Effector memory CD4-positive, alpha-beta T cell (primary cell): ENCODE results near the gene CDKL2.

Experiments used
- DNase-seq, 3 donors: peaks; one replicate each; pipeline ENCODE4 v3.0.0-alpha.2; 2020
- H3K27ac ChIP-seq: 2 replicates; pipeline ENCODE4 v1.7.0; 2013; ENCODE audit warnings: mild to moderate bottlenecking, low read length, moderate library complexity; ENCODE audit not compliant: insufficient read depth, poor library complexity, severe bottlenecking
- H3K27me3 ChIP-seq: replicated peaks from 2 replicates; pipeline ENCODE4 v1.7.0; 2013; ENCODE audit warnings: mild to moderate bottlenecking, low read length; ENCODE audit not compliant: insufficient read depth, control insufficient read depth, poor library complexity, severe bottlenecking
- H3K36me3 ChIP-seq: 2 replicates; pipeline ENCODE4 v1.7.0; 2013; ENCODE audit warnings: mild to moderate bottlenecking, low read length, moderate library complexity; ENCODE audit not compliant: control insufficient read depth, insufficient read depth
- H3K4me1 ChIP-seq: 2 replicates; pipeline ENCODE4 v1.7.0; 2013; ENCODE audit warnings: low read length, mild to moderate bottlenecking; ENCODE audit not compliant: control insufficient read depth, insufficient read depth, poor library complexity, severe bottlenecking
- H3K4me3 ChIP-seq: 2 replicates; pipeline ENCODE4 v1.7.0; 2013; ENCODE audit warnings: low read length, low read depth, mild to moderate bottlenecking; ENCODE audit not compliant: insufficient read depth, poor library complexity, severe bottlenecking
- H3K9me3 ChIP-seq: 2 replicates; pipeline ENCODE4 v1.7.0; 2013; ENCODE audit warnings: mild to moderate bottlenecking, low read length, moderate library complexity; ENCODE audit not compliant: control insufficient read depth

Gene CDKL2

GRCh38 chr4:75623026-75623425 lies 7.3 kb downstream of the CDKL2 start:
- Histone ChIP-seq H3K36me3 (no peaks in the 10 kb centered on the region), H3K4me3 (no peak overlapping the region), H3K9me3 (no peaks in the 10 kb centered on the region), H3K27me3 (no peaks in the 10 kb centered on the region), H3K27ac (no peak overlapping the region), H3K4me1 (no peaks in the 10 kb centered on the region)
- no peak for DNase-seq

- H3K4me3 ChIP-seq = no peak overlapping the region
- H3K27me3 ChIP-seq = no peaks in the 10 kb centered on the region
- no peak for DNase-seq
- no peaks in the 10 kb centered on the region for H3K36me3 ChIP-seq
- H3K9me3 ChIP-seq = no peaks in the 10 kb centered on the region
- H3K27ac ChIP-seq = no peak overlapping the region
- H3K4me1 ChIP-seq = no peaks in the 10 kb centered on the region
Observed at GRCh38 chr4:75621715-75622114, 8.6 kb downstream of the CDKL2 start.

- DNase-seq = no peak
- Histone ChIP-seq H3K36me3 (no peaks in the 10 kb centered on the region), H3K4me3 (no peak overlapping the region), H3K9me3 (no peaks in the 10 kb centered on the region), H3K27me3 (no peaks in the 10 kb centered on the region), H3K4me1 (no peaks in the 10 kb centered on the region), H3K27ac (no peak overlapping the region)
Observed at GRCh38 chr4:75612306-75612705, 18.0 kb downstream of the CDKL2 start.

GRCh38 chr4:75605928-75606327 lies 24.4 kb downstream of the CDKL2 start:
- Histone ChIP-seq H3K27ac (no peak overlapping the region), H3K9me3 (no peaks in the 10 kb centered on the region), H3K27me3 (no peaks in the 10 kb centered on the region), H3K4me1 (no peaks in the 10 kb centered on the region), H3K36me3 (no peaks in the 10 kb centered on the region), H3K4me3 (no peak overlapping the region)
- DNase-seq = no peak

GRCh38 chr4:75599647-75600046 lies 30.7 kb downstream of the CDKL2 start:
- DNase-seq = no peak
- Histone ChIP-seq H3K36me3 (no peaks in the 10 kb centered on the region), H3K4me3 (no peak overlapping the region), H3K27me3 (no peaks in the 10 kb centered on the region), H3K4me1 (no peaks in the 10 kb centered on the region), H3K9me3 (no peaks in the 10 kb centered on the region), H3K27ac (no peak overlapping the region)

- H3K27ac ChIP-seq = no peak overlapping the region
- no peaks in the 10 kb centered on the region for H3K9me3 ChIP-seq
- no peak for DNase-seq
- H3K36me3 ChIP-seq = no peaks in the 10 kb centered on the region
- no peaks in the 10 kb centered on the region for H3K27me3 ChIP-seq
- H3K4me1 ChIP-seq = no peaks in the 10 kb centered on the region
- no peak overlapping the region for H3K4me3 ChIP-seq
Observed at GRCh38 chr4:75598390-75598789, 31.9 kb downstream of the CDKL2 start.

- Histone ChIP-seq H3K9me3 (no peaks in the 10 kb centered on the region), H3K4me1 (no peaks in the 10 kb centered on the region), H3K4me3 (no peak overlapping the region), H3K27me3 (no peaks in the 10 kb centered on the region), H3K27ac (no peak overlapping the region), H3K36me3 (no peaks in the 10 kb centered on the region)
- DNase-seq = no peak
Observed at GRCh38 chr4:75596061-75596460, 34.3 kb downstream of the CDKL2 start.

GRCh38 chr4:75593393-75593792 lies 36.9 kb downstream of the CDKL2 start:
- Histone ChIP-seq H3K4me3 (no peak overlapping the region), H3K27me3 (peaks cover 3% of the 10 kb centered on the region), H3K4me1 (no peaks in the 10 kb centered on the region), H3K36me3 (no peaks in the 10 kb centered on the region), H3K9me3 (no peaks in the 10 kb centered on the region), H3K27ac (no peak overlapping the region)
- no peak for DNase-seq

- Histone ChIP-seq H3K4me3 (no peak overlapping the region), H3K4me1 (no peaks in the 10 kb centered on the region), H3K36me3 (no peaks in the 10 kb centered on the region), H3K27me3 (peaks cover 3% of the 10 kb centered on the region), H3K9me3 (no peaks in the 10 kb centered on the region), H3K27ac (no peak overlapping the region)
- DNase-seq = no peak
Observed at GRCh38 chr4:75584067-75584466, 46.3 kb downstream of the CDKL2 start.

- H3K9me3 ChIP-seq = no peaks in the 10 kb centered on the region
- H3K27ac ChIP-seq = no peak overlapping the region
- no peaks in the 10 kb centered on the region for H3K4me1 ChIP-seq
- no peak overlapping the region for H3K4me3 ChIP-seq
- H3K27me3 ChIP-seq = no peaks in the 10 kb centered on the region
- no peaks in the 10 kb centered on the region for H3K36me3 ChIP-seq
- no peak for DNase-seq
Observed at GRCh38 chr4:75567725-75568124, 62.6 kb downstream of the CDKL2 start.

- no peaks in the 10 kb centered on the region for H3K27me3 ChIP-seq
- no peak overlapping the region for H3K27ac ChIP-seq
- H3K9me3 ChIP-seq = no peaks in the 10 kb centered on the region
- no peaks in the 10 kb centered on the region for H3K36me3 ChIP-seq
- no peaks in the 10 kb centered on the region for H3K4me1 ChIP-seq
- H3K4me3 ChIP-seq = no peak overlapping the region
- no peak for DNase-seq
Observed at GRCh38 chr4:75566911-75567310, 63.4 kb downstream of the CDKL2 start.
